Stimulated activated naive B cell treated with anti-CD40 and anti-IgM and Interleukin-4, amounts not matched to agents 10 μg/mL and 1 μg/mL and 100 μg/mL, for 72 hours (primary cell): ENCODE measurements around the gene NIT2.

Experiments used
- ATAC-seq, 2 donors: fragments of 150-1000 bp; cut with Tn5 transposase; replicated peaks; 2 replicates each; pipeline ENCODE4 v1.10.0; 2021; ENCODE audit warnings: moderate library complexity in 1 of 2
- DNase-seq: peaks from one replicate; pipeline ENCODE4 v3.0.0; 2021
- H3K27ac Mint-ChIP-seq: one replicate; pipeline ENCODE4 v1.8.0; 2022; ENCODE audit warnings: mild to moderate bottlenecking, mixed read lengths
- H3K27me3 Mint-ChIP-seq, 2 donors: one replicate each; pipeline ENCODE4 v1.8.0; 2022; ENCODE audit warnings: mixed read lengths in 2 of 2
- H3K36me3 Mint-ChIP-seq, 2 donors: one replicate each; pipeline ENCODE4 v1.8.0; 2022; ENCODE audit warnings: mixed read lengths in 2 of 2, mild to moderate bottlenecking in 1 of 2
- H3K4me1 Mint-ChIP-seq, 2 donors: one replicate each; pipeline ENCODE4 v1.8.0; 2022; ENCODE audit warnings: mixed read lengths in 2 of 2, mild to moderate bottlenecking in 1 of 2
- H3K4me3 Mint-ChIP-seq, 2 donors: one replicate each; pipeline ENCODE4 v1.8.0; 2022; ENCODE audit warnings: mild to moderate bottlenecking in 2 of 2, mixed read lengths in 2 of 2, moderate library complexity in 1 of 2
- H3K9me3 Mint-ChIP-seq, 2 donors: one replicate each; pipeline ENCODE4 v1.8.0; 2022; ENCODE audit warnings: mixed read lengths in 2 of 2, mild to moderate bottlenecking in 1 of 2

NIT2 gene

GRCh38 chr3:100395679-100396431, 61.3 kb downstream of the NIT2 start:
- Mint-ChIP-seq H3K36me3 (peaks cover 5 to 10% of the 10 kb centered on the region in 2 donors), H3K27me3 (no peaks in the 10 kb centered on the region), H3K4me1 (peaks cover 15 to 33% of the 10 kb centered on the region in 2 donors), H3K27ac (no peak overlapping the region), H3K4me3 (no peak overlapping the region), H3K9me3 (no peaks in the 10 kb centered on the region)
- ATAC-seq (no peak), DNase-seq (no peak)

DNA sequence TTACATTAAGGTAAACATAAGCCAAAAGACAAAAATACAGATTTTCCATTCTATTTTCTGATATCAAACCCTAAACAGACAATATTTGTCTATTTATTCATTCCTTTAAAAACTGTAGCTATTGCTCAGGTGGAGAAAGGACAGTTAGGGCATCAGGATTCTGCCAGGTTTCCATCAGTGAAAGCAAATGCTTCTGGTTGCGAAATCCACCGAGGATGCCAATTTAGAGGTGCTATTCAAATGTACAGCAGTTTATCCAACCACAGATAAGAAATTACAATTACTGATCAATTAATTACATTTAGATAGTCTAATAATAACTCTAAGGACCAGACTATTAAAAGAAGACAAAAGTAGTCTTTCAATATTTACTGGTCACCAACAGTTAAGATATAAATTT, 62.4 kb downstream of the NIT2 start:
- H3K27me3 Mint-ChIP-seq, result no peaks in the 10 kb centered on the region
- peaks cover 16 to 39% of the 10 kb centered on the region in 2 donors for H3K4me1 Mint-ChIP-seq

DNA sequence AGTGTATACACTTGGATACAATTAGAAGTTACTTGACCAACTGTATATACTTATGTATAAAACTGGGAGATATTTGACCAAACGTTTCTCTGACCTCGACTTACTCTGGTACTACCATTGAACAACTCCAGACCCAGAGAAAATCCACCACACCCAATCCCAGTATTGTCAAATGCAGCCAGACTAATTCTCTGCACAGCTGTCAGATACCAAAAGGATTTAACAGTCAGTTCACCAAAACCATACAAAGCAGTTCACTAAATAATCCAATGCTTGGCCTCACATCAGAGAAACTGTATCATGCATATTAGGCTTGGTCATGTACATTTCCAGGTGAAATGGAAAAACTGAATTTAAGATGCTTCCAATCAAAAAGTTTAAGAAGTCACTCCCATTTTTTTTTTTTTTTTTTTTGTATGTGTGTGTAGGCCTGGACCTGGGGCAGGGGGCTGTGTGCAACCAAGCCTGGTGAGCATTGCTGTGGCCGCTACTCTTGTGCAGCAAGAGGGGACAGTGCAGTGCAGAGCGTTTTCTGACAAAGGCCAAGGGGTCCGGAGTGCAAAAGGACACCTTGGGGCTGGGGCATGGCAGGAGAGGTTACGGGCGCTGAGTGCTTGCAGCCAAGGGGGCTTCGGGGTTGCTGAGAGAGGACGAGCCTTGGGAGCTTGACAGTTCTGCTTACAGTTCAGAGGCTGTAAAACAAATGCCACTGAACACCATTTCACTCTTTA, 64.9 kb downstream of the NIT2 start:
- H3K27ac Mint-ChIP-seq, result no peak overlapping the region
- peak overlapping the region; percentile 92 to 95 for H3K4me3 Mint-ChIP-seq
- H3K9me3 Mint-ChIP-seq, result no peaks in the 10 kb centered on the region
- peaks cover 1 to 4% of the 10 kb centered on the region in 2 donors for H3K36me3 Mint-ChIP-seq
- no peaks in the 10 kb centered on the region for H3K27me3 Mint-ChIP-seq
- no peak for ATAC-seq
- peaks cover 14 to 45% of the 10 kb centered on the region in 2 donors for H3K4me1 Mint-ChIP-seq
- no peak for DNase-seq

More for the DNA sequence above, 62.4 kb downstream of the NIT2 start:
- Mint-ChIP-seq H3K9me3 (no peaks in the 10 kb centered on the region), H3K27ac (no peak overlapping the region), H3K36me3 (peaks cover 5 to 9% of the 10 kb centered on the region in 2 donors), H3K4me3 (no peak overlapping the region)
- DNase-seq (no peak), ATAC-seq (no peak)

- ATAC-seq, result peak; percentile 31 to 44
- no peaks in the 10 kb centered on the region for H3K27me3 Mint-ChIP-seq
- peak; percentile 39 for DNase-seq
- H3K36me3 Mint-ChIP-seq, result peaks cover 4 to 6% of the 10 kb centered on the region in 2 donors
- peak overlapping the region; percentile 85 for H3K27ac Mint-ChIP-seq
- H3K9me3 Mint-ChIP-seq, result no peaks in the 10 kb centered on the region
- H3K4me1 Mint-ChIP-seq, result peaks cover 14 to 44% of the 10 kb centered on the region in 2 donors
- peak overlapping the region; percentile 92 to 95 for H3K4me3 Mint-ChIP-seq
These were observed 65.8 kb downstream of the NIT2 start for GRCh38 chr3:100400419-100400779.

DNA sequence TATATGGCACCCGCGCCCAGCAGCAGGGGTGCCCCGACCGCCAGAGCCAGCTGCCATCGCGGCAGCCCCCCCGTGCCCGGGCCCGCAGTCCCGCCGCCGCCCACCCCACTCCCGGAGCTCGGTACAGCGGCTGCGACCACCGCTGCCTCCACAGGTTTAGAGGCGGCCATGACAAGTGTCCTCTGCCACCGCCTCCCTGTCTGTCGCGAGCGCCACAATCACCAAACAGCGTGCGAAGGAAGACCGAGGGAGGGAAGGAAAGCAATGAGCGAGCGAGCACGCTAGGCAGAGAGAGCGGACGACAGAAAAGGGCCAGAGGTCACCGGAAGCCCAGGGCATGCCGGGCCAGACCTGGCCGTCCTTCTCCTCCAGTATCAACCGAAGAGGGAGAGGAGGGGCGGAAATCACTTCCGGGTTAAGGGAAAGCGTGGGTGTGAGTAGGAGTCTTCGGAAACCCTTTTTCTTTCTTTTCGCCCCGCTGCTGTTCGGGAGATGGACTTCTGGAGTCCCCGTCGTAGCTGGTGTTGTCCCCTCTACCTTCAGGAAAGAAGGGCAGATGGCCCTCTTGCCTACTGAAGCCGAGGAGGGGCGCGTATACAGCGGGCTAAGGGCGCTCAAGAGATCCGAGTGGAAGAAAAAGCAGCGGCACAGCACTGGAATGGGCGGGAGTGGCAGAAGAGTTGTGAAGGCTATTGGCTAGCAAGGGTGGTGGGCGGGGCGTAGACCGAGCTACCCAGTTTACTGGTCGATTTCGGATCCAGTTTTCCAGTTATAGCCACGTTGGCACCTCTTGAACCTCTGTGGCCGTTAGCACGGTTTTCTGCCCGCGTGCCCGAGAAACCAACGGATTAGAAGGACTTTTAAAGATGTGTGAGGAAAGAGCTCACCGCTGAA, 66.5 kb downstream of the NIT2 start, which contains the start of the genes LNP1 and TOMM70:
TSS of gene LNP1 (plus strand) at position 760 of the 894 bp plus-strand sequence. CDS start 28,191 bp downstream, outside the sequence.
TSS of gene TOMM70 (minus strand) at position 310 of the 894 bp plus-strand sequence. CDS start at position 170, 140 bp downstream.
- Mint-ChIP-seq H3K36me3 (peaks cover 4 to 9% of the 10 kb centered on the region in 2 donors), H3K27me3 (no peaks in the 10 kb centered on the region), H3K9me3 (no peaks in the 10 kb centered on the region), H3K4me1 (peaks cover 12 to 38% of the 10 kb centered on the region in 2 donors), H3K27ac (peak within 1 kb of the TSS; percentile 98), H3K4me3 (peak within 1 kb of the TSS; percentile 92 to 95)
- ATAC-seq, result peak; percentile 92 to 93
- peak; percentile 92 for DNase-seq

DNA sequence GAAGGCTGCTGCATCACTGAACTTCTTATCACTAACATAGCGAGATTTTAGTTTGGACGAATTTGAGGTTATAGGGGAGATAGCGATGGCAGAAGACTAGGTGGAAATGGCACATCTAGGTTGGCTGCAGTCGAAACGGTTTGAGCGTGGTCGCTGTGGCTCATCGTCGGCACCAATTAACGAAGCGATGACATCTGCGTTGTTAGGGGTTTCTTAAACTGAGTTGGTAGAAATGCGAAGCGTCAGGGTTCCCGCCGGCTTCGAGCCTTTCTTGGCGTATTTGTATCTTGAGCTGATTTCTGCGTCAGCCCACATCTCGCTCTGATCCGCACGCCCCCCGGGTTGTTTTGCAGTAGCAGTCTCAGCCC, 67.1 kb downstream of the NIT2 start:
- Mint-ChIP-seq H3K4me3 (peak overlapping the region; percentile 92 to 95), H3K9me3 (no peaks in the 10 kb centered on the region), H3K27ac (peak overlapping the region; percentile 98), H3K27me3 (no peaks in the 10 kb centered on the region), H3K36me3 (peaks cover 4 to 9% of the 10 kb centered on the region in 2 donors), H3K4me1 (peaks cover 12 to 37% of the 10 kb centered on the region in 2 donors)
- ATAC-seq, result peak; percentile 21 to 27
- DNase-seq, result no peak

- Mint-ChIP-seq H3K27me3 (no peaks in the 10 kb centered on the region), H3K9me3 (peaks cover under 1% of the 10 kb centered on the region in 2 donors), H3K27ac (peak overlapping the region; percentile 98), H3K36me3 (peaks cover 6 to 10% of the 10 kb centered on the region in 2 donors), H3K4me3 (peak overlapping the region; percentile 92 to 95), H3K4me1 (peaks cover 12 to 37% of the 10 kb centered on the region in 2 donors)
- DNase-seq (no peak), ATAC-seq (no peak)
These were observed 67.7 kb downstream of the NIT2 start for GRCh38 chr3:100402256-100402655.

DNA sequence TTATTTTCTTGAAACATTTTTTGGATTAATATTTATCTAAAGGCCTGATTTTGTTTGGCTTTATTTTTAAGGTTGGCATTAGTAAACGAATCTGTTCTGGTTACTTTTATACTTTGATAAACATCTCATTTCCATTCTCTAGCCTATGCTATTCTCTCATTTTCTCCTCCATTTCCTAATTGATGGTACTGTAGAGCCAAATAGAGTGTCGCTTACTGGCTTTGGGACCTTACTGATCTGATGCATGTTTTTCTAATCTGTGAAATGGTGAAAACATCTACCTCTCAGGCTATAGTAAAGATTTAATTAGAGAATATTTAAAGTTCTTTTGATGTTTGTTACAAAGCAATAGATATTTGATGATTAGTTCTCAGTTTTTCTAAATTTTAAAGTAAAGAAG, 68.3 kb downstream of the NIT2 start:
- H3K27me3 Mint-ChIP-seq, result no peaks in the 10 kb centered on the region
- ATAC-seq, result no peak
- H3K27ac Mint-ChIP-seq, result no peak overlapping the region
- no peak for DNase-seq
- H3K36me3 Mint-ChIP-seq, result peaks cover 12 to 14% of the 10 kb centered on the region in 2 donors
- H3K4me3 Mint-ChIP-seq, result peak overlapping the region in 1 of 2 donors; percentile 41
- peaks cover 7% of the 10 kb centered on the region in 2 donors for H3K9me3 Mint-ChIP-seq
- peaks cover 12 to 37% of the 10 kb centered on the region in 2 donors for H3K4me1 Mint-ChIP-seq

DNA sequence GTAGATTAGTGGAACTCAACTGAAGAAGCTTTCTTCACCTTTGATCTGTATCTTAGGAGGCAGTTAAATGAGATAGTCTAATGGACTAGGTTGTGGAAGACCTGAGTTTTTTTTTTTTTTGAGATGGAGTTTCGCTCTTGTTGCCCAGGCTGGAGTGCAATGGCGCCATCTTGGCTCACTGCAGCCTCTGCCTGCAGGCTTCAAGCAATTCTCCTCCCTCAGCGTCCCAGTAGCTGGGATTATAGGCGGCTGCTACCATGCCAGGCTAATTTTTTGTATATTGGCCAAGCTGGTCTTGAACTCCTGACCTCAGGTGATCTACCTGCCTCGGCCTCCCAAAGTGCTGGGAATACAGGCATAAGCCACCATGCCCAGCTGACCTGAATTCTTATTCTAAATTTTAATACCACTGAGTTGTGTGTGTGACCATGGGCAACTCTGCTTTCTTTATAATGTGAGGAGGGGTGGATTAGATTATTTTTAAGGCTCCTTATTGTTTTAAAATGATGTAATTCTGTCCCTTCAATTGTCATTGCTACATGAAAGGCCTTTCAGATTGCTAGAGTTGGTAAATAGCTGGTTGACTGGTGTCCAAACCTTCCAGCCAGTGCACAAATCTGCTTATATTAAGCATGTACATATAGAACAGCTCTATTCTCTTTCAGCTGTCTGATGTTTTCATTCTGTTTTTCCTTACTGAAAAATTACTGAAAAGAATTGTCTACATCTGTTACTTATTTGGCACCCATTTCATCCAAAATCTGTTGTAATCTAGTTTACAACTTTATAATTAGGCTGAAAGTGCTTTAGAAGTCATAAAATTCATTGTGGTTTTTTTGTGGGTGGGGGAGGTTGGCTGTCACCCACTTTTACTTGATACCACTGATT, 69.0 kb downstream of the NIT2 start:
- DNase-seq (no peak), ATAC-seq (no peak)
- peaks cover 11 to 34% of the 10 kb centered on the region in 2 donors for H3K4me1 Mint-ChIP-seq
- no peak overlapping the region for H3K27ac Mint-ChIP-seq
- H3K4me3 Mint-ChIP-seq, result no peak overlapping the region
- peaks cover 7 to 8% of the 10 kb centered on the region in 2 donors for H3K9me3 Mint-ChIP-seq
- H3K27me3 Mint-ChIP-seq, result no peaks in the 10 kb centered on the region
- peaks cover 13 to 15% of the 10 kb centered on the region in 2 donors for H3K36me3 Mint-ChIP-seq

DNA sequence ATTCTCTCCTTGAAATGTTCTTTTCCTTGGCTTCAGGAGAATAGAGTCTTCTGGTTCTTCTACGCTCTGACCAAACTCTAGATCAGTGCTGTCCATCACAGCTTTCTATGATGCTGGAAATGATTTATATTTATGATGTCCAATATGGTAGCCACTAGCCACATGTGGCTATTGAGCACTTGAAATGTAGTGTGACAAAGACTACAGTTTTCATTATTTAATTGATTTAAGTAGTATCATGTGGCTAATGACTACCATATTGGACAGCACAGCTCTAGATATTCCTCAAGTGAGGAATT, 69.6 kb downstream of the NIT2 start:
- no peak overlapping the region for H3K27ac Mint-ChIP-seq
- H3K36me3 Mint-ChIP-seq, result peaks cover 15% of the 10 kb centered on the region in 2 donors
- H3K9me3 Mint-ChIP-seq, result peaks cover 7 to 8% of the 10 kb centered on the region in 2 donors
- peaks cover 8 to 29% of the 10 kb centered on the region in 2 donors for H3K4me1 Mint-ChIP-seq
- ATAC-seq, result no peak
- H3K4me3 Mint-ChIP-seq, result no peak overlapping the region
- DNase-seq, result no peak
- H3K27me3 Mint-ChIP-seq, result no peaks in the 10 kb centered on the region

DNA sequence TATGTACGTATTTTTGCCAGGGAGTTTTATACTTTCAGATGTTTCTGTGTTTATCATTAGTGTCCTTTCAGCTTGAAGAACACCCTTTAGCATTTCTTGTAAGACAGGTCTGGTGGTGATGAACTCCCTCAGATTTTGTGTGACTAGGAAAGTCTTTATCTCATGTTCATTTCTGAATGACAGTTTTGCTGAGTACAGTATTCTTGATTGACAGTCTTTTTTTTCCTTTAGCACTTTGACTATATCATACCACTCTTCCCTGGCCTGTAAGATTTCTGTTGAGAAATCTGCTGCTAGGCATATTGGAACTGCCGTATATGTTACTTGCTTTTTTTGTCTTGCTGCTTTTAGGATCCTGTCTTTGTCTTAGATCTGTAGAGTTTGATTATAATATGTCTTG, 72.6 kb downstream of the NIT2 start:
- no peaks in the 10 kb centered on the region for H3K27me3 Mint-ChIP-seq
- H3K9me3 Mint-ChIP-seq, result peaks cover 14 to 15% of the 10 kb centered on the region in 2 donors
- no peak overlapping the region for H3K27ac Mint-ChIP-seq
- peaks cover 29 to 31% of the 10 kb centered on the region in 2 donors for H3K36me3 Mint-ChIP-seq
- H3K4me3 Mint-ChIP-seq, result no peak overlapping the region
- DNase-seq (no peak), ATAC-seq (no peak)
- peaks cover 0 to 9% of the 10 kb centered on the region in 2 donors for H3K4me1 Mint-ChIP-seq

GRCh38 chr3:100407977-100408532, 73.5 kb downstream of the NIT2 start:
- no peak for ATAC-seq
- Mint-ChIP-seq H3K27me3 (no peaks in the 10 kb centered on the region), H3K36me3 (peaks cover 29 to 36% of the 10 kb centered on the region in 2 donors), H3K9me3 (peaks cover 14 to 15% of the 10 kb centered on the region in 2 donors), H3K27ac (no peak overlapping the region), H3K4me3 (no peak overlapping the region), H3K4me1 (peaks cover 0 to 8% of the 10 kb centered on the region in 2 donors)
- DNase-seq, result no peak
